GM10248 (cell line): ENCODE results near the gene CNEP1R1.

Experiments
- CTCF ChIA-PET: fragments of 300-600 bp; sonication (Branson Sonifier 250); formaldehyde crosslinking; extraction: SDS; loops from one replicate; lab custom pipeline; 2021; ENCODE audit warnings: antibody characterized with exemption; lab: Yijun Ruan, JAX
- POLR2A ChIA-PET: fragments of 350-650 bp; sonication (Branson Sonifier 250); formaldehyde crosslinking; extraction: SDS; loops from one replicate; lab custom pipeline; 2020; ENCODE audit warnings: antibody characterized with exemption; lab: Yijun Ruan, JAX
- DNase-seq: peaks from one replicate; pipeline ENCODE4 v3.0.0; 2012; ENCODE audit errors: extremely low spot score
- CTCF ChIP-seq: IDR thresholded peaks from 2 replicates; pipeline ENCODE4 v1.5.1; 2012; ENCODE audit warnings: mild to moderate bottlenecking, low read depth; ENCODE audit errors: extremely low read depth, missing control alignments, control extremely low read depth

Gene CNEP1R1

GRCh38 chr16:50081428-50082018 lies 56.5 kb downstream of the CNEP1R1 start:
- no peak for DNase-seq
- ChIA-PET POLR2A (no interaction called here), CTCF (interaction anchor here (1.3 to 3.3 kb wide), 3 partner anchors 11 to 129 kb away, joined by 5 to 22 read pairs (median 6); partner anchors contain the start of gene HEATR3)
- no peak for TF ChIP-seq CTCF

GRCh38 chr16:50083996-50084395 lies 59.0 kb downstream of the CNEP1R1 start:
- ChIA-PET CTCF (interaction anchor here (1.0 to 3.3 kb wide), 3 partner anchors 11 to 127 kb away, joined by 3 to 22 read pairs (median 8); partner anchors contain the start of gene HEATR3), POLR2A (no interaction called here)
- no peak for TF ChIP-seq CTCF
- no peak for DNase-seq

- ChIA-PET POLR2A (no interaction called here), CTCF (interaction anchor here (0.7 to 2.8 kb wide), 3 partner anchors 8 to 19 kb away, joined by 4 to 11 read pairs (median 4); no protein-coding TSS in a partner anchor)
- TF ChIP-seq CTCF = no peak
- no peak for DNase-seq
Observed at GRCh38 chr16:50086176-50086575, 61.2 kb downstream of the CNEP1R1 start.
